ENCODE results near the gene KCTD1. TPM values are rescaled to one million over a fixed set of nuclear protein-coding genes. Genes with fewer than 3 reads are reported as not detected.

Gene KCTD1
- total RNA-seq, 2 donors from 2014 or later, result 13.3 to 13.6 TPM

GRCh38 chr18:26422472-26423162 lies 125.7 kb downstream of the KCTD1 start:
- no peaks in the 10 kb centered on the region for H3K27me3 ChIP-seq
- DNase-seq, result no peak
- no peaks in the 10 kb centered on the region for H3K4me1 ChIP-seq
- H3K36me3 ChIP-seq, result no peaks in the 10 kb centered on the region
- no peaks in the 10 kb centered on the region for H3K9me3 ChIP-seq
- H3K27ac ChIP-seq, result no peak overlapping the region
- TF ChIP-seq CTCF (IDR thresholded peaks at IDR 0.05), result no peak
- intact Hi-C loops (cut with DNase I), result no loop called here
- no peak overlapping the region for H3K4me3 ChIP-seq
- H3K9ac ChIP-seq (ENCODE audit: low read depth in 2 of 2, low read length in 2 of 2), result no peak overlapping the region

- no peak for DNase-seq
- H3K27ac ChIP-seq, result no peak overlapping the region
These were observed 126.4 kb downstream of the KCTD1 start for GRCh38 chr18:26421931-26422330.

GRCh38 chr18:26421503-26421902 lies 126.8 kb downstream of the KCTD1 start:
- Histone ChIP-seq H3K27me3 (no peaks in the 10 kb centered on the region), H3K27ac (no peak overlapping the region), H3K9me3 (no peaks in the 10 kb centered on the region), H3K36me3 (no peaks in the 10 kb centered on the region), H3K4me3 (no peak overlapping the region), H3K9ac (ENCODE audit: low read depth in 2 of 2, low read length in 2 of 2) (no peak overlapping the region), H3K4me1 (no peaks in the 10 kb centered on the region)
- intact Hi-C loops (cut with DNase I), result no loop called here
- DNase-seq, result no peak
- no peak for TF ChIP-seq CTCF (IDR thresholded peaks at IDR 0.05)

More at GRCh38 chr18:26421931-26422330, 126.4 kb downstream of the KCTD1 start:
- H3K36me3 ChIP-seq, result no peaks in the 10 kb centered on the region
- H3K27me3 ChIP-seq, result no peaks in the 10 kb centered on the region
- TF ChIP-seq CTCF (IDR thresholded peaks at IDR 0.05), result no peak
- H3K9me3 ChIP-seq, result no peaks in the 10 kb centered on the region
- intact Hi-C loops (cut with DNase I), result no loop called here
- H3K9ac ChIP-seq (ENCODE audit: low read depth in 2 of 2, low read length in 2 of 2), result no peak overlapping the region
- no peak overlapping the region for H3K4me3 ChIP-seq
- H3K4me1 ChIP-seq, result no peaks in the 10 kb centered on the region

- Histone ChIP-seq H3K36me3 (no peaks in the 10 kb centered on the region), H3K9ac (ENCODE audit: low read depth in 2 of 2, low read length in 2 of 2) (no peak overlapping the region), H3K27me3 (no peaks in the 10 kb centered on the region), H3K9me3 (no peaks in the 10 kb centered on the region), H3K27ac (no peak overlapping the region), H3K4me3 (no peak overlapping the region), H3K4me1 (no peaks in the 10 kb centered on the region)
- no peak for DNase-seq
- TF ChIP-seq CTCF (IDR thresholded peaks at IDR 0.05), result no peak
- intact Hi-C loops (cut with DNase I), result no loop called here
These were observed 128.6 kb downstream of the KCTD1 start for GRCh38 chr18:26419746-26420145.

- no peak for TF ChIP-seq CTCF (IDR thresholded peaks at IDR 0.05)
- no peaks in the 10 kb centered on the region for H3K4me1 ChIP-seq
- intact Hi-C loops (cut with DNase I), result no loop called here
- no peaks in the 10 kb centered on the region for H3K27me3 ChIP-seq
- no peak overlapping the region for H3K27ac ChIP-seq
- H3K9me3 ChIP-seq, result no peaks in the 10 kb centered on the region
- DNase-seq, result no peak
- H3K4me3 ChIP-seq, result no peak overlapping the region
- H3K9ac ChIP-seq (ENCODE audit: low read depth in 2 of 2, low read length in 2 of 2), result no peak overlapping the region
- no peaks in the 10 kb centered on the region for H3K36me3 ChIP-seq
These were observed 130.1 kb downstream of the KCTD1 start for GRCh38 chr18:26418225-26418624.
